Measurements from ENCODE around the gene PQBP1. TPM values are rescaled to one million over a fixed set of nuclear protein-coding genes. Genes with fewer than 3 reads are reported as not detected.
A peak's percentile ranks its signal among the peaks of the same experiment; 100 is the strongest.

Gene PQBP1
- total RNA-seq, 1 donor from 2014 or later = 101 TPM

- H3K9ac ChIP-seq (ENCODE audit: low read length) = no peak overlapping the region
- Mint-ChIP-seq H3K4me1 (ENCODE audit: low read depth, unreplicated experiment) (peaks cover 4% of the 10 kb centered on the region), H3K9me3 (ENCODE audit: unreplicated experiment) (no peaks in the 10 kb centered on the region), H3K27me3 (ENCODE audit: low read depth, unreplicated experiment) (no peaks in the 10 kb centered on the region), H3K27ac (ENCODE audit: unreplicated experiment) (no peak overlapping the region), H3K4me3 (ENCODE audit: unreplicated experiment) (no peak overlapping the region), H3K36me3 (ENCODE audit: low read depth, unreplicated experiment) (no peaks in the 10 kb centered on the region)
- no peaks in the 10 kb centered on the region for H3K27me3 ChIP-seq (ENCODE audit: insufficient read depth, low read length)
- FAIRE-seq (peak; percentile 78), DNase-seq (ENCODE audit: low read depth) (no peak)
- no peak overlapping the region for H3K4me3 ChIP-seq (ENCODE audit: insufficient read depth, low read depth, low read length)
- H4K20me1 ChIP-seq (ENCODE audit: insufficient read depth, low read length) = peaks cover 79% of the 10 kb centered on the region
- H3K36me3 ChIP-seq (ENCODE audit: insufficient read depth, low read length) = peaks cover 9% of the 10 kb centered on the region
- H3K4me2 ChIP-seq (ENCODE audit: low read length) = no peak overlapping the region
- H2AFZ ChIP-seq (ENCODE audit: low read depth, low read length) = no peak overlapping the region
- H3K79me2 ChIP-seq (ENCODE audit: insufficient read depth, low read length) = peaks cover 66% of the 10 kb centered on the region
- peaks cover 12% of the 10 kb centered on the region for H3K4me1 ChIP-seq (ENCODE audit: insufficient read depth, low read length)
- no peak overlapping the region for H3K27ac ChIP-seq (ENCODE audit: low read depth, low read length)
- no peaks in the 10 kb centered on the region for H3K9me3 ChIP-seq (ENCODE audit: insufficient read depth, low read depth, low read length)
- no peak for TF ChIP-seq EZH2 (IDR thresholded peaks at IDR 0.05; ENCODE audit: insufficient read depth, low read length)
- no peak for TF ChIP-seq CTCF (IDR thresholded peaks at IDR 0.05; ENCODE audit: insufficient read depth, low read depth, low read length)
Measured at GRCh38 chrX:48939524-48940228, 41.9 kb downstream of the PQBP1 start.

- Histone ChIP-seq H3K79me2 (ENCODE audit: insufficient read depth, low read length) (peaks cover 67% of the 10 kb centered on the region), H3K4me3 (ENCODE audit: insufficient read depth, low read depth, low read length) (no peak overlapping the region), H3K9me3 (ENCODE audit: insufficient read depth, low read depth, low read length) (no peaks in the 10 kb centered on the region), H3K4me2 (ENCODE audit: low read length) (no peak overlapping the region), H2AFZ (ENCODE audit: low read depth, low read length) (no peak overlapping the region), H3K27ac (ENCODE audit: low read depth, low read length) (no peak overlapping the region), H3K4me1 (ENCODE audit: insufficient read depth, low read length) (peaks cover 12% of the 10 kb centered on the region), H3K27me3 (ENCODE audit: insufficient read depth, low read length) (no peaks in the 10 kb centered on the region), H3K9ac (ENCODE audit: low read length) (no peak overlapping the region), H4K20me1 (ENCODE audit: insufficient read depth, low read length) (peaks cover 77% of the 10 kb centered on the region), H3K36me3 (ENCODE audit: insufficient read depth, low read length) (peaks cover 6% of the 10 kb centered on the region)
- no peaks in the 10 kb centered on the region for H3K9me3 Mint-ChIP-seq (ENCODE audit: unreplicated experiment)
- H3K36me3 Mint-ChIP-seq (ENCODE audit: low read depth, unreplicated experiment) = no peaks in the 10 kb centered on the region
- no peak overlapping the region for H3K27ac Mint-ChIP-seq (ENCODE audit: unreplicated experiment)
- DNase-seq (ENCODE audit: low read depth) (no peak), FAIRE-seq (no peak)
- H3K4me1 Mint-ChIP-seq (ENCODE audit: low read depth, unreplicated experiment) = peaks cover 4% of the 10 kb centered on the region
- no peaks in the 10 kb centered on the region for H3K27me3 Mint-ChIP-seq (ENCODE audit: low read depth, unreplicated experiment)
- H3K4me3 Mint-ChIP-seq (ENCODE audit: unreplicated experiment) = no peak overlapping the region
- TF ChIP-seq CTCF (IDR thresholded peaks at IDR 0.05; ENCODE audit: insufficient read depth, low read depth, low read length) (no peak), EZH2 (IDR thresholded peaks at IDR 0.05; ENCODE audit: insufficient read depth, low read length) (no peak)
Measured at GRCh38 chrX:48940404-48940955, 42.8 kb downstream of the PQBP1 start.

GRCh38 chrX:48942895-48943294 is 45.2 kb downstream of the PQBP1 start:
- FAIRE-seq (no peak), DNase-seq (ENCODE audit: low read depth) (no peak)
- Mint-ChIP-seq H3K4me3 (ENCODE audit: unreplicated experiment) (no peak overlapping the region), H3K9me3 (ENCODE audit: unreplicated experiment) (no peaks in the 10 kb centered on the region), H3K27me3 (ENCODE audit: low read depth, unreplicated experiment) (no peaks in the 10 kb centered on the region), H3K27ac (ENCODE audit: unreplicated experiment) (no peak overlapping the region), H3K4me1 (ENCODE audit: low read depth, unreplicated experiment) (no peaks in the 10 kb centered on the region), H3K36me3 (ENCODE audit: low read depth, unreplicated experiment) (peaks cover 1% of the 10 kb centered on the region)
- Histone ChIP-seq H2AFZ (ENCODE audit: low read depth, low read length) (no peak overlapping the region), H3K9ac (ENCODE audit: low read length) (no peak overlapping the region), H3K27ac (ENCODE audit: low read depth, low read length) (no peak overlapping the region), H3K36me3 (ENCODE audit: insufficient read depth, low read length) (peaks cover 6% of the 10 kb centered on the region), H3K9me3 (ENCODE audit: insufficient read depth, low read depth, low read length) (no peaks in the 10 kb centered on the region), H3K4me3 (ENCODE audit: insufficient read depth, low read depth, low read length) (no peak overlapping the region), H3K79me2 (ENCODE audit: insufficient read depth, low read length) (peaks cover 79% of the 10 kb centered on the region), H3K27me3 (ENCODE audit: insufficient read depth, low read length) (no peaks in the 10 kb centered on the region), H4K20me1 (ENCODE audit: insufficient read depth, low read length) (peaks cover 76% of the 10 kb centered on the region), H3K4me1 (ENCODE audit: insufficient read depth, low read length) (peaks cover under 1% of the 10 kb centered on the region), H3K4me2 (ENCODE audit: low read length) (no peak overlapping the region)
- no peak for TF ChIP-seq CTCF (IDR thresholded peaks at IDR 0.05; ENCODE audit: insufficient read depth, low read depth, low read length)

Data from astrocyte (in vitro differentiated cells and primary cell).